OCI-LY1 (cell line): ENCODE results near the gene SYNPO2.

Experiments used
- CTCF ChIP-seq: fragments of 200-600 bp; sonication (generic), shearing (Covaris generic); IDR thresholded peaks from 2 replicates; pipeline ENCODE4 v1.5.1; 2017; ENCODE audit warnings: mild to moderate bottlenecking, antibody characterized with exemption, low read length, moderate library complexity, mixed read lengths
- EZH2 ChIP-seq: fragments of 200-600 bp; sonication (generic), shearing (Covaris generic); IDR thresholded peaks from 2 replicates; pipeline ENCODE4 v1.8.0; 2017; ENCODE audit warnings: borderline replicate concordance, mixed run types, mild to moderate bottlenecking, antibody characterized with exemption, low read length, moderate library complexity, mixed read lengths

GRCh38 chr4:118930255-118930654 is 41.6 kb downstream of the SYNPO2 start:
- no peak for TF ChIP-seq CTCF
- TF ChIP-seq EZH2: no peak
